IPS DF 4.7 (cell line): ENCODE data around the gene MLLT6.
A peak's percentile ranks its signal among the peaks of the same experiment; 100 is the strongest.

Experiments
- DNase-seq: peaks from one replicate; pipeline ENCODE4 v3.0.0-alpha.2; 2013; ENCODE audit warnings: low spot score; ENCODE audit errors: extremely low read depth

The MLLT6 gene

GRCh38 chr17:38674749-38675615 lies 30.1 kb upstream of the MLLT6 start, which contains the start of gene EPOP:
Gene EPOP (minus strand): TSS chr17:38674957. CDS start chr17:38674495, 462 bp downstream.
- no peak for DNase-seq

- no peak for DNase-seq
Observed at GRCh38 chr17:38676706-38677504, 28.2 kb upstream of the MLLT6 start.

GRCh38 chr17:38677819-38678218 lies 27.3 kb upstream of the MLLT6 start:
- DNase-seq, result no peak

- DNase-seq, result no peak
Observed at GRCh38 chr17:38681096-38681495, 24.0 kb upstream of the MLLT6 start.

GRCh38 chr17:38685491-38685890 lies 19.6 kb upstream of the MLLT6 start:
- no peak for DNase-seq

- no peak for DNase-seq
Observed at GRCh38 chr17:38687286-38687685, 17.8 kb upstream of the MLLT6 start.

GRCh38 chr17:38690386-38690785 lies 14.7 kb upstream of the MLLT6 start:
- DNase-seq, result no peak

GRCh38 chr17:38691154-38691553 lies 13.9 kb upstream of the MLLT6 start:
- no peak for DNase-seq

- no peak for DNase-seq
Observed at GRCh38 chr17:38693700-38694329, 11.3 kb upstream of the MLLT6 start.

- no peak for DNase-seq
Observed at GRCh38 chr17:38697061-38697820, 7.8 kb upstream of the MLLT6 start.

- no peak for DNase-seq
Observed at GRCh38 chr17:38698760-38699159, 6.3 kb upstream of the MLLT6 start.

GRCh38 chr17:38701504-38702165 lies 3.4 kb upstream of the MLLT6 start:
- no peak for DNase-seq

- DNase-seq, result no peak
Observed at GRCh38 chr17:38702166-38702915, 2.7 kb upstream of the MLLT6 start.

GRCh38 chr17:38702916-38703741 lies 1.9 kb upstream of the MLLT6 start:
- DNase-seq, result no peak

GRCh38 chr17:38703742-38704605 lies 1.1 kb upstream of the MLLT6 start:
- DNase-seq, result peak; percentile 82

GRCh38 chr17:38705523-38705802 lies 390 bp downstream of the MLLT6 start:
- DNase-seq, result no peak

GRCh38 chr17:38705803-38706504 lies 881 bp downstream of the MLLT6 start:
- DNase-seq, result no peak
